ENCODE measurements around the gene LARP1.

DNA sequence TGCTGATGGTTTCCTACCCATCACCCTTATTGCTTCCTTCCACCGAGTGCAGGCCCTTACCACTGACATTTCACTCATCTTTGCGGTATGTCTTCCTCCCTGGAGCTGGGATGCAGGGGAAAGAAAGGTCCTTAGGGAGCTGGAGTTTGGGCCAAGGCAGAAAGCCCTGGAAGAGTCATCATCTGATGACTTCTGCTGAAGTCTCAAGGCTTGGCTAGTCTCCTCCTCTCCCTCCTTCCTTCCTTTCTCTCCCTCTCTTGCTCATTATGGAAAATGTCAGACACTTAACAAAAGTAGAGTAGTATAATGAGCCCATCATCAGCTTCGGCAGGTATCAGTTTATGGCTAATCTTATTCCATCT is 40.0 kb downstream of the LARP1 start:
- TF ChIP-seq CEBPB (IDR thresholded peaks at IDR 0.05) (no peak), RAD21 (IDR thresholded peaks at IDR 0.05; ENCODE audit: low read depth) (no peak), TCF12 (IDR thresholded peaks at IDR 0.05; ENCODE audit: low read depth) (no peak), TEAD4 (IDR thresholded peaks at IDR 0.05) (no peak), CREB1 (IDR thresholded peaks at IDR 0.05; ENCODE audit: low read depth) (no peak), TAF1 (IDR thresholded peaks at IDR 0.05; ENCODE audit: low read depth) (no peak), EP300 (IDR thresholded peaks at IDR 0.05; ENCODE audit: borderline replicate concordance) (no peak)
- TF ChIP-seq, protein P1, sequence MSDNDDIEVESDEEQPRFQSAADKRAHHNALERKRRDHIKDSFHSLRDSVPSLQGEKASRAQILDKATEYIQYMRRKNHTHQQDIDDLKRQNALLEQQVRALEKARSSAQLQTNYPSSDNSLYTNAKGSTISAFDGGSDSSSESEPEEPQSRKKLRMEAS (IDR thresholded peaks at IDR 0.05), result no peak

All from Ishikawa (cell line).